ENCODE data around the gene TRPC4AP.

Gene TRPC4AP

DNA sequence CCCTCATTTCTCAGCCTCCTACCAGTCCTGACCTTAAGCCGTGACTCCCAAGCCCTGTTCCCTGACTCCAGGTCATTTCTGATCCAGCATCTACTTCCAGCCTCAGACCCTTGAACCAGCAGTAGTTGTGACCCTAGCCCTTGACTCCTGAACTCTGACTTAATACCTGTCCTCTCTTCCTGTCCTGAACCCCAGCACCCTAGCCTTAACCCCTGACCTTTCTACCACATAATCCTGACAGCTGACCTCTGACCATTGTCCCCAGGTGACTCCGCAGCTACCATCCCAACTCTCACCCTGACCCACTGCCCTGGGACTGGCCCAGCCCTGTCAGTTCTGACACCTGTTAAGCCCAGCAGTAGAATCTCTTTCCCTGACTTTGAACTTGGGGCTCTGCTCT lies 94.8 kb downstream of the TRPC4AP start:
- Histone ChIP-seq H3K4me1 (ENCODE audit: insufficient read depth, low read length, poor library complexity, severe bottlenecking) (no peaks in the 10 kb centered on the region), H3K9me3 (ENCODE audit: insufficient read depth, low read depth, low read length) (no peaks in the 10 kb centered on the region), H3K27me3 (ENCODE audit: insufficient read depth, low read length, poor library complexity, severe bottlenecking) (no peaks in the 10 kb centered on the region), H3K9me2 (replicated peaks; ENCODE audit: low read depth, low read length) (no peaks in the 10 kb centered on the region), H3K4me3 (ENCODE audit: low read length, poor library complexity, severe bottlenecking) (no peak overlapping the region), H4K20me1 (ENCODE audit: insufficient read depth, low read length, poor library complexity, severe bottlenecking) (no peaks in the 10 kb centered on the region), H3K79me2 (ENCODE audit: insufficient read depth, low read length) (no peaks in the 10 kb centered on the region), H3K36me3 (ENCODE audit: insufficient read depth, low read length) (peaks cover 52% of the 10 kb centered on the region; the same call in 1 of the 2 replicates), H3F3A (ENCODE audit: low read depth) (no peaks in the 10 kb centered on the region), H2AFZ (ENCODE audit: low read length) (no peak overlapping the region), H3K4me2 (ENCODE audit: low read depth, low read length, poor library complexity, severe bottlenecking) (no peak overlapping the region), H3K9ac (ENCODE audit: low read depth, low read length, poor library complexity, severe bottlenecking) (no peak overlapping the region)
- TF ChIP-seq, protein P1, sequence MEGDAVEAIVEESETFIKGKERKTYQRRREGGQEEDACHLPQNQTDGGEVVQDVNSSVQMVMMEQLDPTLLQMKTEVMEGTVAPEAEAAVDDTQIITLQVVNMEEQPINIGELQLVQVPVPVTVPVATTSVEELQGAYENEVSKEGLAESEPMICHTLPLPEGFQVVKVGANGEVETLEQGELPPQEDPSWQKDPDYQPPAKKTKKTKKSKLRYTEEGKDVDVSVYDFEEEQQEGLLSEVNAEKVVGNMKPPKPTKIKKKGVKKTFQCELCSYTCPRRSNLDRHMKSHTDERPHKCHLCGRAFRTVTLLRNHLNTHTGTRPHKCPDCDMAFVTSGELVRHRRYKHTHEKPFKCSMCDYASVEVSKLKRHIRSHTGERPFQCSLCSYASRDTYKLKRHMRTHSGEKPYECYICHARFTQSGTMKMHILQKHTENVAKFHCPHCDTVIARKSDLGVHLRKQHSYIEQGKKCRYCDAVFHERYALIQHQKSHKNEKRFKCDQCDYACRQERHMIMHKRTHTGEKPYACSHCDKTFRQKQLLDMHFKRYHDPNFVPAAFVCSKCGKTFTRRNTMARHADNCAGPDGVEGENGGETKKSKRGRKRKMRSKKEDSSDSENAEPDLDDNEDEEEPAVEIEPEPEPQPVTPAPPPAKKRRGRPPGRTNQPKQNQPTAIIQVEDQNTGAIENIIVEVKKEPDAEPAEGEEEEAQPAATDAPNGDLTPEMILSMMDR (conservative IDR thresholded peaks at IDR 0.05; ENCODE audit: low read length): no peak
- no peak for TF ChIP-seq EZH2phosphoT487 (IDR thresholded peaks at IDR 0.05; ENCODE audit: borderline replicate concordance)

DNA sequence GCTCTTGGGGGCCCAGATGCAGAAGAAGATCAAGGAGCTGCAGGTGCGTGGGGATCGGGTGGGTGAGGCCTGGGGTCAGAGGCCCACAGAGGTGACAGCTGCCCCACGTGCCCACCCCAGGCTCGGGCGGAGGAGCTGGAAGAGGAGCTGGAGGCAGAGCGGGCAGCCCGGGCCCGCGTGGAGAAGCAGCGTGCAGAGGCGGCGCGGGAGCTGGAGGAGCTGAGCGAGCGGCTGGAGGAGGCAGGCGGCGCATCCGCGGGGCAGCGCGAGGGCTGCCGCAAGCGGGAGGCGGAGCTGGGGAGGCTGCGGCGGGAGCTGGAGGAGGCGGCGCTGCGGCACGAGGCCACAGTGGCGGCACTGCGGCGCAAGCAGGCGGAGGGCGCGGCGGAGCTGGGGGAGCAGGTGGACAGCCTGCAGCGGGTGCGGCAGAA lies 95.5 kb downstream of the TRPC4AP start:
- Histone ChIP-seq H3K9me3 (ENCODE audit: insufficient read depth, low read depth, low read length) (no peaks in the 10 kb centered on the region), H3K9ac (ENCODE audit: low read depth, low read length, poor library complexity, severe bottlenecking) (no peak overlapping the region), H4K20me1 (ENCODE audit: insufficient read depth, low read length, poor library complexity, severe bottlenecking) (no peaks in the 10 kb centered on the region), H3K4me1 (ENCODE audit: insufficient read depth, low read length, poor library complexity, severe bottlenecking) (no peaks in the 10 kb centered on the region), H2AFZ (ENCODE audit: low read length) (no peak overlapping the region), H3K9me2 (replicated peaks; ENCODE audit: low read depth, low read length) (no peaks in the 10 kb centered on the region), H3K36me3 (ENCODE audit: insufficient read depth, low read length) (peaks cover 48% of the 10 kb centered on the region; the same call in 1 of the 2 replicates), H3F3A (ENCODE audit: low read depth) (no peaks in the 10 kb centered on the region), H3K27me3 (ENCODE audit: insufficient read depth, low read length, poor library complexity, severe bottlenecking) (no peaks in the 10 kb centered on the region), H3K4me2 (ENCODE audit: low read depth, low read length, poor library complexity, severe bottlenecking) (no peak overlapping the region), H3K79me2 (ENCODE audit: insufficient read depth, low read length) (no peaks in the 10 kb centered on the region), H3K4me3 (ENCODE audit: low read length, poor library complexity, severe bottlenecking) (no peak overlapping the region)
- TF ChIP-seq, protein P1 (conservative IDR thresholded peaks at IDR 0.05; ENCODE audit: low read length): no peak
- TF ChIP-seq EZH2phosphoT487 (IDR thresholded peaks at IDR 0.05; ENCODE audit: borderline replicate concordance): no peak

DNA sequence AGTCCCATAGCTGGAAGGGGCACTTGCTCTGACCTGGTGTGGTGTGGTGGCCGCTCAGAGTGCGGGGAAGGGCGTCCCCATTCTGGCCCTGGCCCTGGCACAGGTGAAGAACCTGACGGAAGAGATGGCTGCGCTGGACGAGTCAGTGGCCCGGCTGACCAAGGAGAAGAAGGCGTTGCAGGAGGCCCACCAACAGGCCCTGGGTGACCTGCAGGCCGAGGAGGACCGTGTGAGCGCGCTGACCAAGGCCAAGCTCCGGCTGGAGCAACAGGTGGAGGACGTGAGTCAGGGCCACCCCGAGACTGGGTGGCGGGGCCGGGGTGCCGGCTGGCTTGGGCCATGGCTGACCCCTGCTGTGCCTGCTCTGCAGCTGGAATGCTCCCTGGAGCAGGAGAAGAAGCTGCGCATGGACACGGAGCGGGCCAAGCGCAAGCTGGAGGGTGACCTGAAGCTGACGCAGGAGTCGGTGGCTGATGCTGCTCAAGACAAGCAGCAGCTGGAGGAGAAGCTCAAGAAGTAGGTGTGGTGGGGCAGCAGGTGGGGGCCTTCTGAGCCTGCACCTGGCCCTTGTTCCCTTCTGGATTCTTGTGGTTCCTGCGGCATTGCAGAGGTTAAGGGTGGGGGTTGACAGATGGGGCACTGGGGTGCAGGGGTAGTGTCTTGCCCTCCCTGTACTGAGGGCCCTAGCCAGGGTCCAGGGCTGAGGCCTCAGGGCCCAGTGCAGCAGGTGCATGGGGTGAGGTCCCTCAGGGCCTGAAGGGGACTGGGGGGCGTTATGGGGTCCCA lies 96.2 kb downstream of the TRPC4AP start:
- Histone ChIP-seq H3F3A (ENCODE audit: low read depth) (no peaks in the 10 kb centered on the region), H3K9me3 (ENCODE audit: insufficient read depth, low read depth, low read length) (no peaks in the 10 kb centered on the region), H3K9me2 (replicated peaks; ENCODE audit: low read depth, low read length) (no peaks in the 10 kb centered on the region), H3K4me1 (ENCODE audit: insufficient read depth, low read length, poor library complexity, severe bottlenecking) (no peaks in the 10 kb centered on the region), H3K27me3 (ENCODE audit: insufficient read depth, low read length, poor library complexity, severe bottlenecking) (no peaks in the 10 kb centered on the region), H3K79me2 (ENCODE audit: insufficient read depth, low read length) (no peaks in the 10 kb centered on the region), H2AFZ (ENCODE audit: low read length) (no peak overlapping the region), H3K4me3 (ENCODE audit: low read length, poor library complexity, severe bottlenecking) (no peak overlapping the region), H3K9ac (ENCODE audit: low read depth, low read length, poor library complexity, severe bottlenecking) (no peak overlapping the region), H3K36me3 (ENCODE audit: insufficient read depth, low read length) (peaks cover 41% of the 10 kb centered on the region; the same call in 1 of the 2 replicates), H3K4me2 (ENCODE audit: low read depth, low read length, poor library complexity, severe bottlenecking) (no peak overlapping the region), H4K20me1 (ENCODE audit: insufficient read depth, low read length, poor library complexity, severe bottlenecking) (no peaks in the 10 kb centered on the region)
- TF ChIP-seq, protein P1 (conservative IDR thresholded peaks at IDR 0.05; ENCODE audit: low read length): no peak
- TF ChIP-seq EZH2phosphoT487 (IDR thresholded peaks at IDR 0.05; ENCODE audit: borderline replicate concordance): no peak

Measured in Loucy (cell line).